Right lobe of liver (tissue), 6 donors: ENCODE results near the gene STH. TPM values are rescaled to one million over a fixed set of nuclear protein-coding genes. Genes with fewer than 3 reads are reported as not detected.
"Not testable (repeated sequence)": the region's sequence is repeated elsewhere in the genome, so short reads cannot be mapped to it uniquely, and the experiment has no call there.

Experiments
- ATAC-seq, 4 donors: fragments of 200-7000 bp; cut with Tn5 transposase; one replicate each; pipeline ENCODE4 v1.9.1; 2020; ENCODE audit warnings: mild to moderate bottlenecking in 4 of 4, moderate library complexity in 4 of 4
- DNase-seq, 3 donors: peaks; one replicate each; pipeline ENCODE4 v3.0.0-alpha.2; 2020
- H3K27ac ChIP-seq, 3 donors: fragments of 200-600 bp; one replicate each; pipeline ENCODE4 v1.8.0; 2022
- H3K27me3 ChIP-seq, 2 donors: fragments of 200-600 bp; one replicate each; pipeline ENCODE4 v1.8.0; 2022
- H3K36me3 ChIP-seq, 4 donors: fragments of 200-600 bp; sonication (generic) in 1 of 4; one replicate each; pipeline versions ENCODE4 v1.5.1 to v1.8.0; 2017 to 2022; ENCODE audit warnings: control low read depth in 1 of 4
- H3K4me1 ChIP-seq, 4 donors: fragments of 200-600 bp; sonication (generic) in 1 of 4; one replicate each; pipeline versions ENCODE4 v1.5.1 to v1.8.0; 2017 to 2022; ENCODE audit warnings: control low read depth in 1 of 4
- H3K4me3 ChIP-seq, 3 donors: fragments of 200-600 bp; one replicate each; pipeline ENCODE4 v1.8.0; 2022
- H3K9me3 ChIP-seq, 4 donors: fragments of 200-600 bp; sonication (generic) in 1 of 4; one replicate each; pipeline versions ENCODE4 v1.5.1 to v1.8.0; 2017 to 2022; ENCODE audit warnings: control low read depth in 1 of 4
- POLR2A ChIP-seq: fragments of 450-650 bp; IDR thresholded peaks from one replicate; pipeline ENCODE4 v1.6.1; 2017; ENCODE audit warnings: antibody characterized with exemption, mild to moderate bottlenecking
- WGBS: methylation state at CpG from one replicate; pipeline ENCODE4 v1.1.6; 2018; ENCODE audit warnings: low coverage, low lambda C conversion rate; ENCODE audit not compliant: insufficient coverage; ENCODE audit errors: missing lambda C conversion rate; 5-methylcytosine and 5-hydroxymethylcytosine counted together
- intact Hi-C, 2 donors: fragments of 100-400 bp; cut with DNase I; formaldehyde crosslinking; loops; one replicate each; pipeline versions ENCODE4 v1.11.2 to v1.14.1; 2022
- total RNA-seq, 6 experiments: library from RNA; depleted of rRNA in 2 of 6; stranded (reverse); fragments of >200 nt in 2 of 6; fragmentation: NEBNext Ultra II Directional in 3 of 6; extraction: Animal tissue kit (Norgen Biotek cat#: 25700) in 3 of 6; gene quantifications; one replicate each; pipeline versions ENCODE4 v1.1.0 to v1.2.4, GENCODE V29; 2016 to 2023
- TF ChIP-seq, protein P1 (sequence below), 4 donors: fragments of 200-600 bp in 3 of 4; fragments of 450-650 bp in 1 of 4; IDR thresholded peaks; one replicate each; pipeline versions ENCODE4 v1.5.1 to v1.8.0; 2016 to 2022; ENCODE audit warnings: antibody characterized with exemption in 4 of 4, mild to moderate bottlenecking in 2 of 4
- donor health status: DM: no; HTN: yes; CAD: no.
- donor health status: DM: no; HTN: no; CAD: no.
- donor health status: DM: no; HTN: no; CAD: no.
- donor health status: DM: no; HTN: yes; CAD: no.
- donor health status: DM: no; HTN: yes; CAD: no.

Gene STH
- total RNA-seq, 6 experiments from 2014 or later: not detected

DNA sequence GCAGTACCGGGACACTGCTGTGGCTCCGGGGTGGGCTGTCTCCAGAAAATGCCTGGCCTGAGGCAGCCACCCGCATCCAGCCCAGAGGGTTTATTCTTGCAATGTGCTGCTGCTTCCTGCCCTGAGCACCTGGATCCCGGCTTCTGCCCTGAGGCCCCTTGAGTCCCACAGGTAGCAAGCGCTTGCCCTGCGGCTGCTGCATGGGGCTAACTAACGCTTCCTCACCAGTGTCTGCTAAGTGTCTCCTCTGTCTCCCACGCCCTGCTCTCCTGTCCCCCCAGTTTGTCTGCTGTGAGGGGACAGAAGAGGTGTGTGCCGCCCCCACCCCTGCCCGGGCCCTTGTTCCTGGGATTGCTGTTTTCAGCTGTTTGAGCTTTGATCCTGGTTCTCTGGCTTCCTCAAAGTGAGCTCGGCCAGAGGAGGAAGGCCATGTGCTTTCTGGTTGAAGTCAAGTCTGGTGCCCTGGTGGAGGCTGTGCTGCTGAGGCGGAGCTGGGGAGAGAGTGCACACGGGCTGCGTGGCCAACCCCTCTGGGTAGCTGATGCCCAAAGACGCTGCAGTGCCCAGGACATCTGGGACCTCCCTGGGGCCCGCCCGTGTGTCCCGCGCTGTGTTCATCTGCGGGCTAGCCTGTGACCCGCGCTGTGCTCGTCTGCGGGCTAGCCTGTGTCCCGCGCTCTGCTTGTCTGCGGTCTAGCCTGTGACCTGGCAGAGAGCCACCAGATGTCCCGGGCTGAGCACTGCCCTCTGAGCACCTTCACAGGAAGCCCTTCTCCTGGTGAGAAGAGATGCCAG lies 12.9 kb downstream of the STH start:
- Histone ChIP-seq H3K4me1 (no peaks in the 10 kb centered on the region), H3K4me3 (no peak overlapping the region), H3K36me3 (no peaks in the 10 kb centered on the region), H3K27me3 (no peaks in the 10 kb centered on the region), H3K9me3 (no peaks in the 10 kb centered on the region), H3K27ac (no peak overlapping the region)
- 68% methylated on average over 5 of the region's 28 CpGs for WGBS
- intact Hi-C loops: no loop called here
- TF ChIP-seq POLR2A: no peak
- TF ChIP-seq, protein P1, sequence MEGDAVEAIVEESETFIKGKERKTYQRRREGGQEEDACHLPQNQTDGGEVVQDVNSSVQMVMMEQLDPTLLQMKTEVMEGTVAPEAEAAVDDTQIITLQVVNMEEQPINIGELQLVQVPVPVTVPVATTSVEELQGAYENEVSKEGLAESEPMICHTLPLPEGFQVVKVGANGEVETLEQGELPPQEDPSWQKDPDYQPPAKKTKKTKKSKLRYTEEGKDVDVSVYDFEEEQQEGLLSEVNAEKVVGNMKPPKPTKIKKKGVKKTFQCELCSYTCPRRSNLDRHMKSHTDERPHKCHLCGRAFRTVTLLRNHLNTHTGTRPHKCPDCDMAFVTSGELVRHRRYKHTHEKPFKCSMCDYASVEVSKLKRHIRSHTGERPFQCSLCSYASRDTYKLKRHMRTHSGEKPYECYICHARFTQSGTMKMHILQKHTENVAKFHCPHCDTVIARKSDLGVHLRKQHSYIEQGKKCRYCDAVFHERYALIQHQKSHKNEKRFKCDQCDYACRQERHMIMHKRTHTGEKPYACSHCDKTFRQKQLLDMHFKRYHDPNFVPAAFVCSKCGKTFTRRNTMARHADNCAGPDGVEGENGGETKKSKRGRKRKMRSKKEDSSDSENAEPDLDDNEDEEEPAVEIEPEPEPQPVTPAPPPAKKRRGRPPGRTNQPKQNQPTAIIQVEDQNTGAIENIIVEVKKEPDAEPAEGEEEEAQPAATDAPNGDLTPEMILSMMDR (IDR thresholded peaks at IDR 0.05): no peak
- ATAC-seq: peak in 1 of 4 donors; percentile 30
- peak in 1 of 3 donors; percentile 33 for DNase-seq

GRCh38 chr17:46012506-46013079 lies 13.5 kb downstream of the STH start:
- ATAC-seq: peak in 1 of 4 donors; percentile 12
- Histone ChIP-seq H3K27me3 (no peaks in the 10 kb centered on the region), H3K36me3 (no peaks in the 10 kb centered on the region), H3K9me3 (no peaks in the 10 kb centered on the region), H3K27ac (no peak overlapping the region), H3K4me3 (no peak overlapping the region), H3K4me1 (no peaks in the 10 kb centered on the region)
- DNase-seq: peak in 1 of 3 donors; percentile 35
- TF ChIP-seq, protein P1 (IDR thresholded peaks at IDR 0.05): no peak
- no peak for TF ChIP-seq POLR2A
- 73% methylated on average over 8 of the region's 11 CpGs for WGBS
- intact Hi-C loops: no loop called here

- DNase-seq (peak in 1 of 3 donors; percentile 45), ATAC-seq (no peak)
- Histone ChIP-seq H3K4me3 (no peak overlapping the region), H3K27me3 (no peaks in the 10 kb centered on the region), H3K9me3 (no peaks in the 10 kb centered on the region), H3K4me1 (no peaks in the 10 kb centered on the region), H3K36me3 (no peaks in the 10 kb centered on the region), H3K27ac (no peak overlapping the region)
- intact Hi-C loops: no loop called here
- TF ChIP-seq, protein P1 (IDR thresholded peaks at IDR 0.05): no peak
- TF ChIP-seq POLR2A: no peak
- no CpG with 5 or more reads among the region's 7 CpGs for WGBS
Measured at GRCh38 chr17:46013127-46013501, 14.1 kb downstream of the STH start.

GRCh38 chr17:46013502-46014165 lies 14.6 kb downstream of the STH start:
- Histone ChIP-seq H3K27ac (no peak overlapping the region), H3K4me1 (no peaks in the 10 kb centered on the region), H3K9me3 (no peaks in the 10 kb centered on the region), H3K27me3 (no peaks in the 10 kb centered on the region), H3K4me3 (no peak overlapping the region), H3K36me3 (no peaks in the 10 kb centered on the region)
- intact Hi-C loops: no loop called here
- ATAC-seq (no peak), DNase-seq (peak in 1 of 3 donors; percentile 21)
- no peak for TF ChIP-seq POLR2A
- TF ChIP-seq, protein P1 (IDR thresholded peaks at IDR 0.05): no peak
- 85% methylated on average over 9 of the region's 9 CpGs for WGBS

DNA sequence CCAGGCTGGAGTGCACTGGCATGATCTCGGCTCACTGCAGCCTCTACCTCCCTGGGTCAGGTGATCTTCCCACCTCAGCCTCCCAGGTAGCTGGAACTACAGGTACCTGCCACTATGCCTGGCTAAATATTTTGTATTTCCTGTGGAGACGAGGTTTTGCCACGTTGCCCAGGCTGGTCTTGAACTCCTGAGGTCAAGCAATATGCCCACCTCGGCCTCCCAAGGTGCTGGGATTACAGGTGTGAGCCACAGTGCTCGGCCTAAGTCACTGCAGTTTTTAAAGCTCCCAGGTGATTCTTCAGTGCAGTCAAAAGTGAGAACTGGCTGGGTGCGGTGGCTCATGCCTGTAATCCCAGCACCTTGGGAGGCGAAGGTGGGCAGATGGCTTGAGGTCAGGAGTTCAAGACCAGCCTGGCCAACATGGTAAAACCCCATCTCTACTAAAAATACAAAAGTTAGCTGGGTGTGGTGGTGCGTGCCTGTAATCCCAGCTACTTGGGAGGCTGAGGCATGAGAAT lies 20.4 kb downstream of the STH start:
- ATAC-seq, H3K4me3 ChIP-seq, H3K9me3 ChIP-seq, H3K27me3 ChIP-seq, H3K4me1 ChIP-seq, DNase-seq, H3K36me3 ChIP-seq, intact Hi-C loops, H3K27ac ChIP-seq: not testable (repeated sequence)
- WGBS: 62% methylated on average over 3 of the region's 8 CpGs
